CD14-positive monocyte (primary cell): ENCODE data around the gene WNT8B. TPM values are rescaled to one million over a fixed set of nuclear protein-coding genes. Genes with fewer than 3 reads are reported as not detected.
A peak's percentile ranks its signal among the peaks of the same experiment; 100 is the strongest.

Source experiments
- DNase-seq, 3 donors: peaks; one replicate each; pipeline ENCODE4 v3.0.0-alpha.2; 2011 to 2022
- H2AFZ ChIP-seq: 2 replicates; pipeline ENCODE4 v1.6.0; 2012; ENCODE audit warnings: mild to moderate bottlenecking, low read depth, low read length, inconsistent platforms; ENCODE audit not compliant: insufficient read depth, poor library complexity, severe bottlenecking
- H3K27ac ChIP-seq, 2 donors: 1 replicate in 1 of 2; 2 replicates in 1 of 2; pipeline ENCODE4 v1.5.1; 2012 to 2013; ENCODE audit warnings: low read length in 2 of 2, control low read depth in 1 of 2, inconsistent platforms in 1 of 2, low read depth in 1 of 2, mild to moderate bottlenecking in 1 of 2
- H3K27me3 ChIP-seq, 2 donors: one replicate each; pipeline versions ENCODE4 v1.6.0 to v1.6.1; 2011 to 2013; ENCODE audit warnings: low read length in 2 of 2; ENCODE audit not compliant: control insufficient read depth in 2 of 2, insufficient read depth in 2 of 2
- H3K36me3 ChIP-seq, 2 donors: replicated peaks in 1 of 2; 1 replicate in 1 of 2; 2 replicates in 1 of 2; pipeline versions ENCODE4 v1.5.1 to v1.6.1; 2012 to 2013; ENCODE audit warnings: low read length in 2 of 2, control low read depth in 1 of 2, inconsistent platforms in 1 of 2, mild to moderate bottlenecking in 1 of 2; ENCODE audit not compliant: insufficient read depth in 2 of 2, control insufficient read depth in 1 of 2
- H3K4me1 ChIP-seq, 2 donors: 1 replicate in 1 of 2; 2 replicates in 1 of 2; pipeline versions ENCODE4 v1.5.1 to v1.6.1; 2012 to 2013; ENCODE audit warnings: low read length in 2 of 2, control low read depth in 1 of 2, inconsistent platforms in 1 of 2, mild to moderate bottlenecking in 1 of 2, moderate library complexity in 1 of 2; ENCODE audit not compliant: insufficient read depth in 2 of 2, control insufficient read depth in 1 of 2
- H3K4me2 ChIP-seq: replicated peaks from 2 replicates; pipeline ENCODE3; 2012; ENCODE audit warnings: low read length, moderate library complexity, mild to moderate bottlenecking; ENCODE audit not compliant: poor library complexity, severe bottlenecking; ENCODE audit errors: extremely low read depth
- H3K4me3 ChIP-seq, 3 experiments: fragments of 200-600 bp in 1 of 3; sonication (generic) in 1 of 3; replicated peaks in 1 of 3; 1 replicate in 2 of 3; 2 replicates in 1 of 3; pipeline ENCODE4 v1.5.1; 2011 to 2013; ENCODE audit warnings: low read length in 3 of 3, mild to moderate bottlenecking in 3 of 3, control low read depth in 2 of 3, low read depth in 2 of 3, inconsistent platforms in 1 of 3, moderate library complexity in 1 of 3
- H3K79me2 ChIP-seq: 2 replicates; pipeline ENCODE4 v1.6.0; 2012; ENCODE audit warnings: mild to moderate bottlenecking, control low read depth, inconsistent platforms, low read length, moderate library complexity; ENCODE audit not compliant: insufficient read depth
- H3K9ac ChIP-seq: 2 replicates; pipeline ENCODE4 v1.6.0; 2017; ENCODE audit warnings: low read length, mild to moderate bottlenecking; ENCODE audit not compliant: insufficient read depth, poor library complexity, severe bottlenecking
- H3K9me3 ChIP-seq, 2 donors: replicated peaks in 1 of 2; 1 replicate in 1 of 2; 2 replicates in 1 of 2; pipeline versions ENCODE4 v1.5.1 to v1.6.1; 2012 to 2013; ENCODE audit warnings: low read length in 2 of 2, control low read depth in 1 of 2; ENCODE audit not compliant: control insufficient read depth in 1 of 2, insufficient read depth in 1 of 2
- H4K20me1 ChIP-seq: 2 replicates; pipeline ENCODE4 v1.6.0; 2012; ENCODE audit warnings: mild to moderate bottlenecking, low read length, control low read depth, moderate library complexity; ENCODE audit not compliant: insufficient read depth
- H3K27ac Mint-ChIP-seq, 7 donors: one replicate each; pipeline ENCODE4 v1.8.0; 2020; ENCODE audit warnings: mild to moderate bottlenecking in 7 of 7, mixed read lengths in 7 of 7, moderate library complexity in 6 of 7, inconsistent platforms in 2 of 7
- H3K27me3 Mint-ChIP-seq, 3 donors: one replicate each; pipeline ENCODE4 v1.8.0; 2021 to 2022; ENCODE audit warnings: low read depth in 3 of 3, mild to moderate bottlenecking in 3 of 3, mixed read lengths in 3 of 3, moderate library complexity in 3 of 3, inconsistent platforms in 1 of 3
- H3K36me3 Mint-ChIP-seq, 2 donors: one replicate each; pipeline ENCODE4 v1.8.0; 2020; ENCODE audit warnings: mixed read lengths in 2 of 2, inconsistent platforms in 1 of 2, mild to moderate bottlenecking in 1 of 2
- H3K4me1 Mint-ChIP-seq: one replicate; pipeline ENCODE4 v1.8.0; 2020; ENCODE audit warnings: mild to moderate bottlenecking, mixed read lengths
- H3K4me3 Mint-ChIP-seq, 2 donors: one replicate each; pipeline ENCODE4 v1.8.0; 2020; ENCODE audit warnings: mild to moderate bottlenecking in 2 of 2, mixed read lengths in 2 of 2, moderate library complexity in 1 of 2
- H3K9me3 Mint-ChIP-seq, 7 donors: one replicate each; pipeline ENCODE4 v1.8.0; 2020 to 2022; ENCODE audit warnings: mixed read lengths in 7 of 7, mild to moderate bottlenecking in 6 of 7, moderate library complexity in 6 of 7, inconsistent platforms in 2 of 7
- WGBS: methylation state at CpG from one replicate; pipeline ENCODE4 v1.1.5; 2013; ENCODE audit warnings: missing lambda C conversion rate; ENCODE audit not compliant: insufficient coverage; 5-methylcytosine and 5-hydroxymethylcytosine counted together
- intact Hi-C, 2 donors: fragments of 100-400 bp; cut with micrococcal nuclease; formaldehyde crosslinking; loops; one replicate each; pipeline versions ENCODE4 v1.15.0 to v1.15.1; 2023
- polyA plus RNA-seq, 3 donors: library from polyadenylated mRNA; depleted of rRNA in 1 of 3; unstranded in 2 of 3; stranded (reverse) in 1 of 3; fragments of 300-500 nt in 2 of 3; fragments of >200 nt in 1 of 3; fragmentation: Illumina TruSeq in 2 of 3; gene quantifications; 1 replicate in 2 of 3; 2 replicates in 1 of 3; pipeline ENCODE4 v1.2.3, GENCODE V29; 2012 to 2021
- TF ChIP-seq, protein P1 (sequence below): fragments of 200-600 bp; IDR thresholded peaks from one replicate; pipeline ENCODE4 v1.8.0; 2022; ENCODE audit warnings: antibody characterized with exemption, mild to moderate bottlenecking

Gene WNT8B
- polyA plus RNA-seq, 3 donors, result not detected

DNA sequence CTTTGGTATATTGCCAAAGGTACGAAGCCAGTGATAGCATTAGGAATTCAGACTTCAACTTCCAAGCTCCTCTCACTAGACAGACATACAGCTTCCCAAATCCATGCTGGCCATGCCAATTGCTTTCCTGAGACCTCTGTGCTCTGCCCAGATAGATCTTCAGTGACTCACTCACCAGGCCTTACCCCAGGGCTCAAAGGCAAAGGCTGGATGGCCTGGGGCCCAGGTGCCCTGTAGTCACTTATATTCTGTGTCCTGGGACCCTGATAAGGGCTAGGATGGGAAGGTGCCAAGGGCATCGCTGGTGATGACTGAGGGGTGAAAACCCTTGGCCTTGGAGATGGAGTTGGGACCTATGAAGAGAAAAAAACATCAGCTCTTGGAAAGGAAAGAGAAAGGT lies 27.7 kb downstream of the WNT8B start:
- no peaks in the 10 kb centered on the region for H3K27me3 ChIP-seq
- peaks cover 0 to 3% (median 0%) of the 10 kb centered on the region in 3 donors for H3K27me3 Mint-ChIP-seq
- H2AFZ ChIP-seq, result no peak overlapping the region
- intact Hi-C loops, result no loop called here
- peaks cover 30 to 47% of the 10 kb centered on the region in 2 donors for H3K36me3 ChIP-seq
- H3K79me2 ChIP-seq, result no peaks in the 10 kb centered on the region
- peak overlapping the region in 1 of 7 donors; percentile 12 for H3K27ac Mint-ChIP-seq
- no peaks in the 10 kb centered on the region for H4K20me1 ChIP-seq
- H3K4me3 Mint-ChIP-seq, result no peak overlapping the region
- H3K4me1 ChIP-seq, result no peaks in the 10 kb centered on the region
- H3K4me1 Mint-ChIP-seq, result no peaks in the 10 kb centered on the region
- H3K4me3 ChIP-seq, result no peak overlapping the region
- peaks cover 0 to 1% (median 0%) of the 10 kb centered on the region in 7 donors for H3K9me3 Mint-ChIP-seq
- DNase-seq, result no peak
- peaks cover 54 to 56% of the 10 kb centered on the region in 2 donors for H3K36me3 Mint-ChIP-seq
- TF ChIP-seq, protein P1, sequence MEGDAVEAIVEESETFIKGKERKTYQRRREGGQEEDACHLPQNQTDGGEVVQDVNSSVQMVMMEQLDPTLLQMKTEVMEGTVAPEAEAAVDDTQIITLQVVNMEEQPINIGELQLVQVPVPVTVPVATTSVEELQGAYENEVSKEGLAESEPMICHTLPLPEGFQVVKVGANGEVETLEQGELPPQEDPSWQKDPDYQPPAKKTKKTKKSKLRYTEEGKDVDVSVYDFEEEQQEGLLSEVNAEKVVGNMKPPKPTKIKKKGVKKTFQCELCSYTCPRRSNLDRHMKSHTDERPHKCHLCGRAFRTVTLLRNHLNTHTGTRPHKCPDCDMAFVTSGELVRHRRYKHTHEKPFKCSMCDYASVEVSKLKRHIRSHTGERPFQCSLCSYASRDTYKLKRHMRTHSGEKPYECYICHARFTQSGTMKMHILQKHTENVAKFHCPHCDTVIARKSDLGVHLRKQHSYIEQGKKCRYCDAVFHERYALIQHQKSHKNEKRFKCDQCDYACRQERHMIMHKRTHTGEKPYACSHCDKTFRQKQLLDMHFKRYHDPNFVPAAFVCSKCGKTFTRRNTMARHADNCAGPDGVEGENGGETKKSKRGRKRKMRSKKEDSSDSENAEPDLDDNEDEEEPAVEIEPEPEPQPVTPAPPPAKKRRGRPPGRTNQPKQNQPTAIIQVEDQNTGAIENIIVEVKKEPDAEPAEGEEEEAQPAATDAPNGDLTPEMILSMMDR, result no peak
- H3K4me2 ChIP-seq, result no peak overlapping the region
- WGBS, result 100% methylated on average over 1 of the region's 2 CpGs
- H3K9me3 ChIP-seq, result no peaks in the 10 kb centered on the region
- no peak overlapping the region for H3K27ac ChIP-seq
- no peak overlapping the region for H3K9ac ChIP-seq

DNA sequence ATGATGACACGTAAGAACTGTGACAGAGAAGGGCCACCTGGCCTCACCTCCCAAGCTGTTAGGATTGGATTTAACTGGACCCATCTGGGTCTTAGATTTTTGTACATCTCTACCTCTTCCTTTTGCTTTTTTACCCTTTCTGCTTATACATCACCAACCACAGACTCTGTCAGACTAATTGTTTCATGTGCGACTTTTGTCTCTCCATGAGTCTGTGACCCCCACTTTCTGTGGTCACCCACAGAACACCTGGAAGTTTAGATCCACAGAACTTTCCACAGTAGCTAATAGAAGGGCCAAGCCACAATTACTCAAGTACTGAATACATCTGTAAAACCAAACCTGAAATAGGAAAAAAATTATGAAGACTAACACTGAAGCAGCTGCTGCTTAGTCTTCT lies 33.8 kb downstream of the WNT8B start:
- Histone ChIP-seq H3K79me2 (no peaks in the 10 kb centered on the region), H3K4me1 (peaks cover 0 to 3% of the 10 kb centered on the region in 2 donors), H3K9ac (no peak overlapping the region), H3K4me2 (no peak overlapping the region), H4K20me1 (no peaks in the 10 kb centered on the region), H2AFZ (no peak overlapping the region), H3K27ac (no peak overlapping the region), H3K27me3 (no peaks in the 10 kb centered on the region), H3K4me3 (no peak overlapping the region), H3K36me3 (peaks cover 40 to 63% of the 10 kb centered on the region in 2 donors), H3K9me3 (no peaks in the 10 kb centered on the region)
- TF ChIP-seq, protein P1, result no peak
- no peak overlapping the region for H3K27ac Mint-ChIP-seq
- intact Hi-C loops, result no loop called here
- H3K4me3 Mint-ChIP-seq, result no peak overlapping the region
- peaks cover 4% of the 10 kb centered on the region for H3K4me1 Mint-ChIP-seq
- H3K9me3 Mint-ChIP-seq, result peaks cover 0 to 2% (median 0%) of the 10 kb centered on the region in 7 donors
- DNase-seq, result no peak
- peaks cover 0 to 1% (median 0%) of the 10 kb centered on the region in 3 donors for H3K27me3 Mint-ChIP-seq
- peaks cover 66% of the 10 kb centered on the region in 2 donors for H3K36me3 Mint-ChIP-seq
- WGBS, result 92% methylated on average over 2 of the region's 2 CpGs
